HEK293T (cell line): ENCODE results near the gene WBP11.

Source experiments
- CTCF ChIA-PET: fragments of 350-600 bp; formaldehyde crosslinking; extraction: SDS; loops from one replicate; lab custom pipeline; 2021; ENCODE audit warnings: antibody characterized with exemption, inconsistent platforms; lab: Yijun Ruan, JAX
- POLR2A ChIA-PET: fragments of 350-600 bp; formaldehyde crosslinking; extraction: SDS; loops from one replicate; lab custom pipeline; 2020; ENCODE audit warnings: antibody characterized with exemption, inconsistent platforms; lab: Yijun Ruan, JAX
- DNase-seq: peaks from one replicate; pipeline ENCODE4 v3.0.0; 2012; ENCODE audit warnings: mixed read lengths; ENCODE audit errors: extremely low spot score
- ARNT ChIP-seq: fragments of 450-650 bp; IDR thresholded peaks from 2 replicates; pipeline ENCODE4 v1.6.1; 2017; ENCODE audit warnings: mild to moderate bottlenecking
- BHLHE40 ChIP-seq: fragments of 450-650 bp; IDR thresholded peaks from 2 replicates; pipeline ENCODE4 v1.6.1; 2016; ENCODE audit warnings: mild to moderate bottlenecking, moderate library complexity, borderline replicate concordance
- CTBP1 ChIP-seq: fragments of 450-650 bp; IDR thresholded peaks from 2 replicates; pipeline ENCODE4 v1.6.1; 2016; ENCODE audit warnings: borderline replicate concordance
- ELF4 ChIP-seq: fragments of 450-650 bp; IDR thresholded peaks from 2 replicates; pipeline ENCODE4 v1.6.1; 2017; ENCODE audit warnings: antibody characterized with exemption
- FOXA1 ChIP-seq: fragments of 450-650 bp; IDR thresholded peaks from 2 replicates; pipeline ENCODE4 v1.6.1; 2016; ENCODE audit warnings: mild to moderate bottlenecking
- FOXK2 ChIP-seq: fragments of 450-650 bp; IDR thresholded peaks from 2 replicates; pipeline ENCODE4 v1.6.1; 2016; ENCODE audit warnings: mild to moderate bottlenecking
- FOXM1 ChIP-seq: fragments of 450-650 bp; IDR thresholded peaks from 2 replicates; pipeline ENCODE4 v1.6.1; 2017; ENCODE audit warnings: mild to moderate bottlenecking, borderline replicate concordance
- HDGF ChIP-seq: fragments of 450-650 bp; IDR thresholded peaks from 2 replicates; pipeline ENCODE4 v1.6.1; 2017; ENCODE audit warnings: antibody characterized with exemption, borderline replicate concordance
- L3MBTL2 ChIP-seq: fragments of 450-650 bp; conservative IDR thresholded peaks from 2 replicates; pipeline ENCODE4 v1.6.1; 2016; ENCODE audit warnings: mild to moderate bottlenecking
- LEF1 ChIP-seq: fragments of 450-650 bp; IDR thresholded peaks from 2 replicates; pipeline ENCODE4 v1.6.1; 2017; ENCODE audit warnings: mild to moderate bottlenecking, borderline replicate concordance
- NFRKB ChIP-seq: fragments of 450-650 bp; IDR thresholded peaks from 2 replicates; pipeline ENCODE4 v1.6.1; 2016; ENCODE audit warnings: mild to moderate bottlenecking, moderate library complexity
- PKNOX1 ChIP-seq: fragments of 450-650 bp; IDR thresholded peaks from 2 replicates; pipeline ENCODE4 v1.6.1; 2016
- SP1 ChIP-seq: fragments of 450-650 bp; IDR thresholded peaks from 2 replicates; pipeline ENCODE4 v1.6.1; 2017
- SUZ12 ChIP-seq: fragments of 450-650 bp; IDR thresholded peaks from 2 replicates; pipeline ENCODE4 v1.6.1; 2016; ENCODE audit warnings: mild to moderate bottlenecking
- TARDBP ChIP-seq: fragments of 450-650 bp; IDR thresholded peaks from 2 replicates; pipeline ENCODE4 v1.6.1; 2016
- ZNF384 ChIP-seq: fragments of 450-650 bp; IDR thresholded peaks from 2 replicates; pipeline ENCODE4 v1.6.1; 2016

WBP11 gene

DNA sequence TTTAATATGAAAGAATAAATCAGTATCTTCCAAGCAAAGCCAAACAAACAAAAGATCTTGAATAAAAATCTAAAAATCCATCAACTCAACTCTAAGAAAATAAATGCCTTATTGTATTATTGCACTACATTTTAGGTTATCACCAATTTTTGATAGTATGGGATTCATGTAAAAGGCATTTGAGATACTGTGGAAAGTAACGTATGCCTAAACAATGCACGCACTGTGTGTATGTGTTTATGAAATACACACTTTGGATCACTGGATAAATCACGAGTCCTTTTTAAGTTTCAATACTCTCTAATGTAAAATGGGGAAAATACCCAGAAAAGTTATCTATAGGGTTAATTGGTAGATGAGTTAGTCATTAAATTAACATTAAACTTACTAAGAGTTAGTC is 17.7 kb downstream of the WBP11 start:
- TF ChIP-seq LEF1: no peak
- ChIA-PET CTCF (no interaction called here), POLR2A (interaction anchor here (3.7 kb wide), 1 partner anchor 15 kb away, joined by 25 read pairs; a partner anchor contains a TSS)
- DNase-seq: no peak

DNA sequence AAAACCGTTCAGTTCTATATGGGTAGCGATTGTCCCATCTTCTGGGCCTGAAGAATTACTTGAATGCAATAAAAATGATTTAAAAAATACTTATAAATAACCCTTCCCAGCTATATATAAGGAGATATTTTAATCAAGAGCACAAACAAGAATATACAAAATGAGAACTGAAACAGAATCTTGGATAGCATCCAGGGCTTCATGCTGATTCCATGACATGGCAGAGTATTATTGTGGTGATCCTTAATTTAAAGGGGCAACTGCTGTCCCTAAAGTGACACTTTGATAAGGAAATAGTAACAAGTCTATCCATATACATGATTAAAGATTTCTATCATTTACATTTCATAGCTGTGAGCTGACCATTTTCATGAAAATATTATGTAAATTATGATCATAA is 18.8 kb downstream of the WBP11 start:
- ChIA-PET CTCF (interaction anchor here (0.6 to 0.7 kb wide), 2 partner anchors 25 to 857 kb away, joined by 3 read pairs; no protein-coding TSS in a partner anchor), POLR2A (interaction anchor here (1.0 to 3.7 kb wide), 2 partner anchors 14 to 20 kb away, joined by 3 to 25 read pairs; a partner anchor contains a TSS)
- no peak for DNase-seq
- TF ChIP-seq SUZ12: no peak
- TF ChIP-seq ZNF384: no peak
- TF ChIP-seq ARNT: no peak
- TF ChIP-seq LEF1: no peak

- CTCF ChIA-PET: no interaction called here
Measured at GRCh38 chr12:14782756-14783155, 20.5 kb downstream of the WBP11 start.

GRCh38 chr12:14781563-14781962 is 21.7 kb downstream of the WBP11 start:
- TF ChIP-seq BHLHE40: no peak
- no peak for TF ChIP-seq CTBP1
- no peak for TF ChIP-seq SP1
- no peak for TF ChIP-seq FOXA1
- TF ChIP-seq FOXM1: no peak
- no peak for TF ChIP-seq TARDBP
- no peak for TF ChIP-seq NFRKB
- no peak for TF ChIP-seq SUZ12
- TF ChIP-seq PKNOX1: no peak
- TF ChIP-seq LEF1: no peak
- no peak for TF ChIP-seq ARNT
- TF ChIP-seq ELF4: no peak
- TF ChIP-seq ZNF384: no peak
- TF ChIP-seq HDGF: no peak
- no peak for TF ChIP-seq L3MBTL2
- TF ChIP-seq FOXK2: no peak
- CTCF ChIA-PET: interaction anchor here (0.5 to 0.6 kb wide), 2 partner anchors 60 to 214 kb away, joined by 3 to 5 read pairs; no protein-coding TSS in a partner anchor
- POLR2A ChIA-PET: interaction anchor here (0.8 to 2.6 kb wide), 3 partner anchors 11 to 22 kb away, joined by 3 to 31 read pairs (median 9); partner anchors contain the start of genes C12orf60 and WBP11
- DNase-seq: no peak

More at GRCh38 chr12:14782756-14783155, 20.5 kb downstream of the WBP11 start:
- POLR2A ChIA-PET: interaction anchor here (2.6 to 3.7 kb wide), 2 partner anchors 12 kb away, joined by 25 to 31 read pairs; a partner anchor contains a TSS
- TF ChIP-seq SP1 (no peak), FOXM1 (no peak), LEF1 (no peak), PKNOX1 (no peak), ARNT (no peak), ELF4 (no peak), SUZ12 (no peak), HDGF (no peak), L3MBTL2 (no peak), CTBP1 (no peak), NFRKB (no peak), TARDBP (no peak), BHLHE40 (no peak), ZNF384 (no peak), FOXA1 (no peak), FOXK2 (no peak)
- no peak for DNase-seq

DNA sequence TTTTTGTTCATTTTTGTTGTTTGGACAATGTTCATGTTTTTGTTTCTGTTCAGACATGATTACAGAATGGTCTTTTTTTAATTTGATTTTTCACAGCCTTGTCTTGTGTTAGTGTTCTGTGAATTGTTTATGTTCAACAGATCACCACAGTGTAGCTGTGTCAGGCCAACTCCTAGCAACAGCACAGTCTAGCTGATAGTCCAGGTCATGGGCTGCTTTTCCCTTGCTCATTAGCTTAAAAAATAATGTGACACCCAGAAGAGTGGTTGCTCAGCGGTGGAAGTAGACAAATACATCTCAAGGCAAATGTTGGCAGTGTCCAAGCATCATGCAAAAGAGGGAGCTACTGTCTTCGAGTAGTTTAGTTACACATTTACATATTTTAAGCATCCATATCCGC is 22.4 kb downstream of the WBP11 start:
- ChIA-PET CTCF (interaction anchor here (0.5 kb wide), 1 partner anchor 61 kb away, joined by 3 read pairs; no protein-coding TSS in a partner anchor), POLR2A (interaction anchor here (2.1 to 2.6 kb wide), 2 partner anchors 10 to 23 kb away, joined by 9 to 31 read pairs; partner anchors contain the start of genes C12orf60 and WBP11)
- no peak for TF ChIP-seq ARNT
- TF ChIP-seq FOXM1: no peak
- no peak for TF ChIP-seq TARDBP
- no peak for TF ChIP-seq NFRKB
- no peak for TF ChIP-seq BHLHE40
- TF ChIP-seq SP1: no peak
- TF ChIP-seq FOXK2: no peak
- TF ChIP-seq FOXA1: no peak
- no peak for TF ChIP-seq ELF4
- no peak for TF ChIP-seq CTBP1
- no peak for TF ChIP-seq LEF1
- TF ChIP-seq HDGF: no peak
- TF ChIP-seq ZNF384: no peak
- TF ChIP-seq L3MBTL2: no peak
- TF ChIP-seq SUZ12: no peak
- no peak for TF ChIP-seq PKNOX1
- no peak for DNase-seq

DNA sequence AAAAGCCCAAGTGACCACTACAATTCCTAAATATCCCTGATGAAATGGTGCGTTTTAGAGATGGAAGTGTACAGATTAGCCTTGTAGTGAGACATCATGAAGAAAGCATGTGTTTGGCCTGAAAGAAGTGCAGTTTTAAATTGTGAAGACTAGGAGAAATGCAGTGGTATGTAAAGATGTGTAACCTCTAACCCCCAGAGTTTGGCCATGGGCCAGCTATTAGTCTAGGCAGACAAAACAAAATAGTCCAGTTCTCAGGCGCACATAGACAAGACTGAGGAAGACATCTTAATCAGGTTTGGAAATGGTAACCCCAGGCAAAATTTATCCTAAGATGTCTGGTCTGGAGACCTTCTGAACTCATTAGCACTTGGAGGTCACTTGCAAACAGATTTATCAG is 23.4 kb downstream of the WBP11 start:
- TF ChIP-seq HDGF: no peak
- no peak for TF ChIP-seq L3MBTL2
- TF ChIP-seq FOXA1: no peak
- no peak for TF ChIP-seq ARNT
- TF ChIP-seq LEF1: no peak
- TF ChIP-seq FOXM1: no peak
- TF ChIP-seq FOXK2: no peak
- no peak for TF ChIP-seq CTBP1
- TF ChIP-seq ZNF384: no peak
- no peak for TF ChIP-seq NFRKB
- TF ChIP-seq SUZ12: no peak
- TF ChIP-seq SP1: no peak
- TF ChIP-seq TARDBP: no peak
- CTCF ChIA-PET: no interaction called here
- POLR2A ChIA-PET: no interaction called here
- DNase-seq: no peak
